SH-SY5Y (cell line): Measurements from ENCODE around the gene SLC9B1.

Source experiments
- GATA2 ChIP-seq: IDR thresholded peaks from 2 replicates; pipeline ENCODE4 v1.6.1; 2011; ENCODE audit warnings: mild to moderate bottlenecking, low read depth, low read length
- GATA3 ChIP-seq: IDR thresholded peaks from 2 replicates; pipeline ENCODE4 v1.6.1; 2011; ENCODE audit warnings: low read depth, mild to moderate bottlenecking, low read length, moderate library complexity

GRCh38 chr4:103044183-103044582 lies 24.7 kb upstream of the SLC9B1 start:
- TF ChIP-seq GATA2 (no peak), GATA3 (no peak)
